Measurements from ENCODE around the gene LRRC74A. TPM values are rescaled to one million over a fixed set of nuclear protein-coding genes. Genes with fewer than 3 reads are reported as not detected.

LRRC74A gene
- total RNA-seq, 1 experiment from 2014 or later = not detected

Other genes starting within 250 kb of the LRRC74A start
- gene VASH1, start 64.9 kb upstream of the LRRC74A start, total RNA-seq (2014; rRNA removed; shearing (Covaris generic)) = 2.7 and 2.9 TPM in 2 replicates
- 7.4 and 9.6 TPM in 2 replicates for gene ANGEL1, start 13.5 kb upstream of the LRRC74A start, total RNA-seq (2014; rRNA removed; shearing (Covaris generic))
- 28.6 and 31.5 TPM in 2 replicates for gene IRF2BPL, start 202.3 kb downstream of the LRRC74A start, total RNA-seq (2014; rRNA removed; shearing (Covaris generic))